GM12892 (cell line): Measurements from ENCODE around the gene CCDC33.

Experiments
- POLR2AphosphoS5 ChIP-seq: IDR thresholded peaks from 2 replicates; pipeline ENCODE4 v1.6.1; 2011; ENCODE audit warnings: low read depth, low read length, control low read depth
- TAF1 ChIP-seq: IDR thresholded peaks from 2 replicates; pipeline ENCODE4 v1.6.1; 2011; ENCODE audit warnings: low read depth, mild to moderate bottlenecking, control low read depth, low read length, borderline replicate concordance

- TF ChIP-seq TAF1 (no peak), POLR2AphosphoS5 (no peak)
Observed at GRCh38 chr15:74206801-74207281, 29.3 kb upstream of the CCDC33 start.
